Neural cell (in vitro differentiated cells): ENCODE results near the gene PRSS27. TPM values are rescaled to one million over a fixed set of nuclear protein-coding genes. Genes with fewer than 3 reads are reported as not detected.

ENCODE experiments used
- H2AFZ ChIP-seq: fragments of 200-600, 300-800 bp; sonication (generic), shearing (Covaris generic); 2 replicates; pipeline ENCODE4 v1.6.0; 2014; ENCODE audit warnings: low read depth, mild to moderate bottlenecking, antibody characterized with exemption, low read length, moderate library complexity
- H3F3A ChIP-seq: fragments of 200-600 bp; shearing (Covaris generic); 2 replicates; pipeline ENCODE4 v1.6.1; 2016; ENCODE audit warnings: mild to moderate bottlenecking, moderate library complexity, mixed read lengths, antibody characterized with exemption, low read length; ENCODE audit not compliant: insufficient read depth, poor library complexity, severe bottlenecking
- H3K27ac ChIP-seq: fragments of 200-600, 300-800 bp; sonication (generic), shearing (Covaris generic); 2 replicates; pipeline ENCODE4 v1.5.1; 2014; ENCODE audit warnings: mild to moderate bottlenecking, low read length, moderate library complexity
- H3K27me3 ChIP-seq: fragments of 300-800, 200-600 bp; sonication (generic), shearing (Covaris generic); 2 replicates; pipeline ENCODE4 v1.6.0; 2014; ENCODE audit warnings: mild to moderate bottlenecking, low read depth, low read length, moderate library complexity; ENCODE audit not compliant: insufficient read depth
- H3K36me3 ChIP-seq: fragments of 300-800, 200-600 bp; sonication (generic), shearing (Covaris generic); 2 replicates; pipeline ENCODE4 v1.5.1; 2014; ENCODE audit warnings: mild to moderate bottlenecking, antibody characterized with exemption, low read length, moderate library complexity; ENCODE audit not compliant: insufficient read depth
- H3K4me2 ChIP-seq: fragments of 300-800, 200-600 bp; sonication (generic), shearing (Covaris generic); 2 replicates; pipeline ENCODE4 v1.6.0; 2014; ENCODE audit warnings: mild to moderate bottlenecking, low read length
- H3K4me3 ChIP-seq: fragments of 300-800, 200-600 bp; sonication (generic), shearing (Covaris generic); 2 replicates; pipeline ENCODE4 v1.5.1; 2014; ENCODE audit warnings: mild to moderate bottlenecking, low read length, moderate library complexity
- H3K79me2 ChIP-seq: fragments of 200-600 bp; shearing (Covaris generic); replicated peaks from 2 replicates; pipeline ENCODE4 v1.6.0; 2014; ENCODE audit warnings: mild to moderate bottlenecking, low read length, moderate library complexity; ENCODE audit not compliant: insufficient read depth
- H3K9ac ChIP-seq: fragments of 300-800, 200-600 bp; sonication (generic), shearing (Covaris generic); 2 replicates; pipeline ENCODE4 v1.6.1; 2016; ENCODE audit warnings: mild to moderate bottlenecking, low read length, mixed read lengths
- H3K9me2 ChIP-seq: fragments of 200-600 bp; shearing (Covaris generic); 2 replicates; pipeline ENCODE4 v1.6.1; 2016; ENCODE audit warnings: mild to moderate bottlenecking, low read length, mixed read lengths; ENCODE audit not compliant: insufficient read depth
- H3K9me3 ChIP-seq: fragments of 200-600, 300-800 bp; sonication (generic), shearing (Covaris generic); 2 replicates; pipeline ENCODE4 v1.6.1; 2016; ENCODE audit warnings: mild to moderate bottlenecking, mixed run types, low read length, moderate library complexity, mixed read lengths
- H4K20me1 ChIP-seq: fragments of 200-600 bp; shearing (Covaris generic); 2 replicates; pipeline ENCODE4 v1.6.1; 2016; ENCODE audit warnings: mild to moderate bottlenecking, mixed run types; ENCODE audit not compliant: insufficient read depth
- CTCF ChIP-seq: fragments of 450-650 bp; IDR thresholded peaks from 2 replicates; pipeline ENCODE4 v1.5.1; 2014; ENCODE audit warnings: antibody characterized with exemption, mild to moderate bottlenecking, moderate library complexity; ENCODE audit not compliant: poor library complexity, severe bottlenecking
- EP300 ChIP-seq: fragments of 450-650 bp; conservative IDR thresholded peaks from 2 replicates; pipeline ENCODE4 v1.6.1; 2014; ENCODE audit warnings: antibody characterized with exemption, mild to moderate bottlenecking, moderate library complexity; ENCODE audit not compliant: poor library complexity, severe bottlenecking
- EZH2 ChIP-seq: fragments of 200-600, 300-800 bp; shearing (Covaris generic), sonication (generic); IDR thresholded peaks from 2 replicates; pipeline ENCODE4 v1.6.1; 2014; ENCODE audit warnings: antibody characterized with exemption, low read length, borderline replicate concordance, mild to moderate bottlenecking; ENCODE audit not compliant: insufficient read depth, poor library complexity, severe bottlenecking
- MXI1 ChIP-seq: fragments of 450-650 bp; conservative IDR thresholded peaks from 2 replicates; pipeline ENCODE4 v1.6.1; 2014; ENCODE audit warnings: antibody characterized with exemption, mild to moderate bottlenecking; ENCODE audit not compliant: poor library complexity, severe bottlenecking
- POLR2AphosphoS5 ChIP-seq: IDR thresholded peaks from 2 replicates; pipeline ENCODE4 v1.6.1; 2012
- RAD21 ChIP-seq: fragments of 450-650 bp; conservative IDR thresholded peaks from 2 replicates; pipeline ENCODE4 v1.6.1; 2014; ENCODE audit warnings: antibody characterized with exemption, mild to moderate bottlenecking, moderate library complexity
- REST ChIP-seq: IDR thresholded peaks from 2 replicates; pipeline ENCODE4 v1.6.1; 2012; ENCODE audit warnings: borderline replicate concordance
- SMC3 ChIP-seq: fragments of 450-650 bp; conservative IDR thresholded peaks from 2 replicates; pipeline ENCODE4 v1.6.1; 2014; ENCODE audit warnings: antibody characterized with exemption, mild to moderate bottlenecking, moderate library complexity; ENCODE audit not compliant: poor library complexity
- TAF1 ChIP-seq: IDR thresholded peaks from 2 replicates; pipeline ENCODE4 v1.6.1; 2012; ENCODE audit warnings: low read depth
- polyA plus RNA-seq: library from polyadenylated mRNA; depleted of rRNA; stranded (reverse); fragments of >200 nt; gene quantifications from 2 replicates; pipeline ENCODE4 v1.2.3, GENCODE V29; 2014

Gene PRSS27
- polyA plus RNA-seq, 1 donor from 2014 or later: 5.9 TPM

- Histone ChIP-seq H3K4me3 (no peak overlapping the region), H3K9me2 (no peaks in the 10 kb centered on the region), H3K9ac (no peak overlapping the region), H3K79me2 (peaks cover 3% of the 10 kb centered on the region), H3K27ac (no peak overlapping the region), H2AFZ (no peak overlapping the region), H3K36me3 (no peaks in the 10 kb centered on the region), H3K9me3 (no peaks in the 10 kb centered on the region), H3F3A (no peaks in the 10 kb centered on the region), H3K4me2 (no peak overlapping the region), H3K27me3 (no peaks in the 10 kb centered on the region), H4K20me1 (no peaks in the 10 kb centered on the region)
- TF ChIP-seq CTCF: no peak
- TF ChIP-seq RAD21: no peak
- TF ChIP-seq REST: no peak
- no peak for TF ChIP-seq EZH2
- no peak for TF ChIP-seq MXI1
- TF ChIP-seq SMC3: no peak
- no peak for TF ChIP-seq EP300
- no peak for TF ChIP-seq TAF1
- no peak for TF ChIP-seq POLR2AphosphoS5
Measured at GRCh38 chr16:2745961-2746360, 25.9 kb upstream of the PRSS27 start.

GRCh38 chr16:2745116-2745890, 25.3 kb upstream of the PRSS27 start:
- no peaks in the 10 kb centered on the region for H3F3A ChIP-seq
- H3K4me3 ChIP-seq: no peak overlapping the region
- H3K9ac ChIP-seq: no peak overlapping the region
- H3K27me3 ChIP-seq: no peaks in the 10 kb centered on the region
- no peaks in the 10 kb centered on the region for H3K79me2 ChIP-seq
- no peaks in the 10 kb centered on the region for H3K9me2 ChIP-seq
- no peak overlapping the region for H3K27ac ChIP-seq
- TF ChIP-seq POLR2AphosphoS5 (no peak), EZH2 (no peak), CTCF (no peak), SMC3 (no peak), REST (no peak), MXI1 (no peak), EP300 (no peak), RAD21 (no peak), TAF1 (no peak)
- no peak overlapping the region for H2AFZ ChIP-seq
- no peaks in the 10 kb centered on the region for H3K9me3 ChIP-seq
- no peaks in the 10 kb centered on the region for H3K36me3 ChIP-seq
- no peaks in the 10 kb centered on the region for H4K20me1 ChIP-seq
- H3K4me2 ChIP-seq: no peak overlapping the region
